A549 (cell line): ENCODE measurements around the gene CARS1. TPM values are rescaled to one million over a fixed set of nuclear protein-coding genes. Genes with fewer than 3 reads are reported as not detected.

ENCODE experiments used
- ATAC-seq, 2 experiments: fragments of 200-7000 bp in 1 of 2; fragments of >200 bp in 1 of 2; cut with Nextera tagmentation in 1 of 2; cut with Tn5 transposase in 1 of 2; 3 replicates each; pipeline versions ENCODE4 v1.8.0 to v1.9.1; 2018 to 2020; ENCODE audit warnings: mild to moderate bottlenecking in 1 of 2, moderate library complexity in 1 of 2
- CTCF ChIA-PET: fragments of 300-600 bp; sonication (Branson Sonifier 250); formaldehyde crosslinking; extraction: SDS; loops from one replicate; lab custom pipeline; 2021; ENCODE audit warnings: antibody characterized with exemption, inconsistent platforms; lab: Yijun Ruan, JAX
- POLR2A ChIA-PET: fragments of 350-600 bp; formaldehyde crosslinking; extraction: SDS; loops from one replicate; lab custom pipeline; 2021; ENCODE audit warnings: antibody characterized with exemption, inconsistent platforms; lab: Yijun Ruan, JAX
- DNase-seq, 2 experiments: peaks; one replicate each; pipeline versions ENCODE4 v3.0.0 to v3.0.0-alpha.2; 2011 to 2016; ENCODE audit warnings: low read depth in 1 of 2, low spot score in 1 of 2
- FAIRE-seq: peaks from 2 replicates; lab custom pipeline; 2011; peaks lifted over from hg19 to GRCh38; lab: Jason Lieb, UNC
- H3K27ac ChIP-seq, 2 experiments: fragments of >200 bp; sonication (Bioruptor Twin); formaldehyde crosslinking; 3 replicates each; pipeline ENCODE4 v1.5.1; 2016 to 2017
- H3K4me1 ChIP-seq: fragments of >200 bp; sonication (Bioruptor Twin); formaldehyde crosslinking; 3 replicates; pipeline ENCODE4 v1.6.1; 2016
- H3K4me2 ChIP-seq: fragments of >200 bp; sonication (Bioruptor Twin); formaldehyde crosslinking; 3 replicates; pipeline ENCODE4 v1.6.1; 2016
- H3K4me3 ChIP-seq: fragments of >200 bp; sonication (Bioruptor Twin); formaldehyde crosslinking; 3 replicates; pipeline ENCODE4 v1.5.1; 2016
- H3K9me3 ChIP-seq: fragments of >200 bp; sonication (Bioruptor Twin); formaldehyde crosslinking; 3 replicates; pipeline ENCODE4 v1.6.1; 2016
- BHLHE40 ChIP-seq: IDR thresholded peaks from 2 replicates; pipeline ENCODE4 v1.6.1; 2012; ENCODE audit warnings: low read depth, low read length, inconsistent platforms
- EHMT2 ChIP-seq: fragments of 200-600 bp; sonication (generic); IDR thresholded peaks from 2 replicates; pipeline ENCODE4 v1.6.1; 2016; ENCODE audit warnings: antibody characterized with exemption, low read depth, mild to moderate bottlenecking, moderate library complexity
- EP300 ChIP-seq, 2 experiments: fragments of >200 bp; sonication (Bioruptor Twin); formaldehyde crosslinking; IDR thresholded peaks; 2 replicates in 1 of 2; 3 replicates in 1 of 2; pipeline ENCODE4 v1.6.1; 2016 to 2017
- ESRRA ChIP-seq: fragments of 150-350 bp; IDR thresholded peaks from 2 replicates; pipeline ENCODE4 v1.6.1; 2014; ENCODE audit warnings: mild to moderate bottlenecking, low read length, borderline replicate concordance
- GATA3 ChIP-seq: IDR thresholded peaks from 2 replicates; pipeline ENCODE4 v1.6.1; 2012; ENCODE audit warnings: borderline replicate concordance
- HEYL ChIP-seq: fragments of 250-450 bp; sonication (Bioruptor Pico); IDR thresholded peaks from 2 replicates; pipeline ENCODE4 v1.8.0; 2021; ENCODE audit warnings: mild to moderate bottlenecking, moderate library complexity
- JUNB ChIP-seq: fragments of >200 bp; sonication (Bioruptor Twin); formaldehyde crosslinking; IDR thresholded peaks from 2 replicates; pipeline ENCODE4 v1.6.1; 2016
- MAFK ChIP-seq: fragments of 450-650 bp; IDR thresholded peaks from 2 replicates; pipeline ENCODE4 v1.6.1; 2014; ENCODE audit not compliant: partially characterized antibody
- MYC ChIP-seq: IDR thresholded peaks from 2 replicates; pipeline ENCODE4 v1.6.1; 2012; ENCODE audit warnings: mild to moderate bottlenecking, inconsistent platforms, low read length, improper control_type of control experiment, borderline replicate concordance
- NFE2L2 ChIP-seq: fragments of 150-350 bp; conservative IDR thresholded peaks from 2 replicates; pipeline ENCODE4 v1.6.1; 2014; ENCODE audit warnings: low read length
- RARB ChIP-seq: fragments of 250-450 bp; sonication (Bioruptor Pico); IDR thresholded peaks from 2 replicates; pipeline ENCODE4 v1.8.0; 2021; ENCODE audit warnings: mild to moderate bottlenecking, moderate library complexity
- REST ChIP-seq: fragments of 200-600 bp; sonication (generic); IDR thresholded peaks from 2 replicates; pipeline ENCODE4 v1.6.1; 2016; ENCODE audit warnings: antibody characterized with exemption, mild to moderate bottlenecking, moderate library complexity
- RFX5 ChIP-seq: fragments of 450-650 bp; IDR thresholded peaks from 2 replicates; pipeline ENCODE4 v1.7.1; 2014; ENCODE audit warnings: antibody characterized with exemption, mild to moderate bottlenecking, moderate library complexity
- RNF2 ChIP-seq: fragments of 200-600 bp; sonication (generic); IDR thresholded peaks from 2 replicates; pipeline ENCODE4 v1.6.1; 2016; ENCODE audit warnings: low read depth, mild to moderate bottlenecking, antibody characterized with exemption, moderate library complexity, borderline replicate concordance
- SMC3 ChIP-seq: fragments of >200 bp; sonication (Bioruptor Twin); formaldehyde crosslinking; IDR thresholded peaks from 3 replicates; pipeline ENCODE4 v1.6.1; 2018; ENCODE audit warnings: inconsistent platforms
- SREBF2 ChIP-seq: fragments of 450-650 bp; IDR thresholded peaks from 2 replicates; pipeline ENCODE4 v1.6.1; 2014; ENCODE audit warnings: mild to moderate bottlenecking, moderate library complexity
- ZC3H11A ChIP-seq: fragments of 450-650 bp; IDR thresholded peaks from 2 replicates; pipeline ENCODE4 v1.6.1; 2014; ENCODE audit warnings: antibody characterized with exemption, mild to moderate bottlenecking
- WGBS: methylation state at CpG from one replicate; pipeline ENCODE4 v1.1.6; 2017; ENCODE audit errors: missing lambda C conversion rate; 5-methylcytosine and 5-hydroxymethylcytosine counted together
- polyA plus RNA-seq, 4 experiments: library from polyadenylated mRNA; depleted of rRNA in 3 of 4; stranded (reverse); fragments of >200 nt; fragmentation: RNase III in 1 of 4; extraction: RNeasy Plus Mini Kit Qiagen cat#74134 plus additional on column Dnase treatment in 1 of 4; gene quantifications; 2 replicates in 3 of 4; 3 replicates in 1 of 4; pipeline ENCODE4 v1.2.3, GENCODE V29; 2011 to 2017
- TF ChIP-seq, protein P1 (sequence below): fragments of >200 bp; sonication (Bioruptor Twin); formaldehyde crosslinking; IDR thresholded peaks from 3 replicates; pipeline ENCODE4 v1.5.1; 2016
- TF ChIP-seq, protein P2 (sequence below): fragments of 150-350 bp; IDR thresholded peaks from 2 replicates; pipeline ENCODE4 v1.6.1; 2014; ENCODE audit warnings: low read depth, mild to moderate bottlenecking, low read length
- TF ChIP-seq, protein P3 (sequence below): IDR thresholded peaks from 2 replicates; pipeline ENCODE4 v1.6.1; 2012

The CARS1 gene
- polyA plus RNA-seq, 2 of the 4 experiments (the other 2 are of a cell fraction) = 52.7 to 130 TPM

GRCh38 chr11:2987881-2988861, 69.1 kb downstream of the CARS1 start:
- peak overlapping the region; percentile 68; the same call in 1 of the 3 replicates for H3K4me3 ChIP-seq

DNA sequence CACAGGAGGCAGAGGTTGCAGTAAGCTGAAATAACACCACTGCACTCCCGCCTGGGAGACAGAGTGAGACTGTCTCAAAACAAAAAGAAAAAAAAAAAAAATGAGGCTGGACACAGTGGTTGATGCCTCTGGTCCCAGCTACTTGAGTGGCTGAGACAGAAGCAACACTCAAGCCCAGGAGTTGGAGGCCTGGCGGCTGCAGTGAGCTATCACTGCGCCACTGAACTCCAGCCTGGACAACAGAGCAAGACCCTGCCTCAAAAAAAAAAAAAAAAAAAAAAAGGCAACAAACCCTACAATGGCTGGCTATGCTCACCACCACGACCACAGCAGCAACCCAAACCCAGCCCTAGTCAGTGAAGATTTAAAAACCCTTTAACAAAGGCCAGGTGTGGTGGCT, 73.3 kb downstream of the CARS1 start:
- ChIA-PET CTCF (no interaction called here), POLR2A (interaction anchor here (0.8 kb wide), 1 partner anchor 8 kb away, joined by 3 read pairs; the partner anchor contains the start of gene NAP1L4)
- no peak overlapping the region for H3K4me3 ChIP-seq
- no peak overlapping the region for H3K4me2 ChIP-seq
- FAIRE-seq = no peak
- ATAC-seq = no peak
- no peak overlapping the region for H3K27ac ChIP-seq
- no peaks in the 10 kb centered on the region for H3K9me3 ChIP-seq
- H3K4me1 ChIP-seq = peaks cover 12% of the 10 kb centered on the region
- no peak for DNase-seq
- WGBS = 87% methylated on average over 4 of the region's 4 CpGs
- TF ChIP-seq ESRRA (no peak), RARB (no peak), REST (no peak), BHLHE40 (no peak), SMC3 (no peak), SREBF2 (no peak), EHMT2 (no peak), NFE2L2 (no peak), GATA3 (no peak), MAFK (no peak), RFX5 (no peak), ZC3H11A (no peak), EP300 (IDR thresholded peaks at IDR 0.05) (no peak), MYC (no peak), JUNB (no peak), RNF2 (no peak)
- TF ChIP-seq, protein P1, sequence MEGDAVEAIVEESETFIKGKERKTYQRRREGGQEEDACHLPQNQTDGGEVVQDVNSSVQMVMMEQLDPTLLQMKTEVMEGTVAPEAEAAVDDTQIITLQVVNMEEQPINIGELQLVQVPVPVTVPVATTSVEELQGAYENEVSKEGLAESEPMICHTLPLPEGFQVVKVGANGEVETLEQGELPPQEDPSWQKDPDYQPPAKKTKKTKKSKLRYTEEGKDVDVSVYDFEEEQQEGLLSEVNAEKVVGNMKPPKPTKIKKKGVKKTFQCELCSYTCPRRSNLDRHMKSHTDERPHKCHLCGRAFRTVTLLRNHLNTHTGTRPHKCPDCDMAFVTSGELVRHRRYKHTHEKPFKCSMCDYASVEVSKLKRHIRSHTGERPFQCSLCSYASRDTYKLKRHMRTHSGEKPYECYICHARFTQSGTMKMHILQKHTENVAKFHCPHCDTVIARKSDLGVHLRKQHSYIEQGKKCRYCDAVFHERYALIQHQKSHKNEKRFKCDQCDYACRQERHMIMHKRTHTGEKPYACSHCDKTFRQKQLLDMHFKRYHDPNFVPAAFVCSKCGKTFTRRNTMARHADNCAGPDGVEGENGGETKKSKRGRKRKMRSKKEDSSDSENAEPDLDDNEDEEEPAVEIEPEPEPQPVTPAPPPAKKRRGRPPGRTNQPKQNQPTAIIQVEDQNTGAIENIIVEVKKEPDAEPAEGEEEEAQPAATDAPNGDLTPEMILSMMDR = no peak
- TF ChIP-seq, protein P2, sequence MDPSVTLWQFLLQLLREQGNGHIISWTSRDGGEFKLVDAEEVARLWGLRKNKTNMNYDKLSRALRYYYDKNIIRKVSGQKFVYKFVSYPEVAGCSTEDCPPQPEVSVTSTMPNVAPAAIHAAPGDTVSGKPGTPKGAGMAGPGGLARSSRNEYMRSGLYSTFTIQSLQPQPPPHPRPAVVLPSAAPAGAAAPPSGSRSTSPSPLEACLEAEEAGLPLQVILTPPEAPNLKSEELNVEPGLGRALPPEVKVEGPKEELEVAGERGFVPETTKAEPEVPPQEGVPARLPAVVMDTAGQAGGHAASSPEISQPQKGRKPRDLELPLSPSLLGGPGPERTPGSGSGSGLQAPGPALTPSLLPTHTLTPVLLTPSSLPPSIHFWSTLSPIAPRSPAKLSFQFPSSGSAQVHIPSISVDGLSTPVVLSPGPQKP = no peak
- TF ChIP-seq, protein P3, sequence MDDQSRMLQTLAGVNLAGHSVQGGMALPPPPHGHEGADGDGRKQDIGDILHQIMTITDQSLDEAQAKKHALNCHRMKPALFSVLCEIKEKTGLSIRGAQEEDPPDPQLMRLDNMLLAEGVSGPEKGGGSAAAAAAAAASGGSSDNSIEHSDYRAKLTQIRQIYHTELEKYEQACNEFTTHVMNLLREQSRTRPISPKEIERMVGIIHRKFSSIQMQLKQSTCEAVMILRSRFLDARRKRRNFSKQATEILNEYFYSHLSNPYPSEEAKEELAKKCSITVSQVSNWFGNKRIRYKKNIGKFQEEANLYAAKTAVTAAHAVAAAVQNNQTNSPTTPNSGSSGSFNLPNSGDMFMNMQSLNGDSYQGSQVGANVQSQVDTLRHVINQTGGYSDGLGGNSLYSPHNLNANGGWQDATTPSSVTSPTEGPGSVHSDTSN = no peak

More at GRCh38 chr11:2987881-2988861, 69.1 kb downstream of the CARS1 start:
- TF ChIP-seq NFE2L2 (peak; percentile 81), ZC3H11A (no peak), RNF2 (no peak), MAFK (peak; percentile 87), HEYL (CRISPR knock-in tag) (no peak)
- TF ChIP-seq, protein P1 = no peak
- H3K4me2 ChIP-seq = peak overlapping the region; percentile 96
- H3K27ac ChIP-seq = peak overlapping the region; percentile 15 to 50; a peak in 5 of 6 replicates
- POLR2A ChIA-PET = interaction anchor here (1.1 kb wide), 1 partner anchor 12 kb away, joined by 3 read pairs; no protein-coding TSS in a partner anchor
- no peaks in the 10 kb centered on the region for H3K9me3 ChIP-seq
- WGBS = 57% methylated on average over 11 of the region's 11 CpGs
- CTCF ChIA-PET = interaction anchor here (0.8 to 2.5 kb wide), 8 partner anchors 10 to 234 kb away, joined by 3 to 10 read pairs (median 4); no protein-coding TSS in a partner anchor
- FAIRE-seq = no peak
- peaks cover 29% of the 10 kb centered on the region for H3K4me1 ChIP-seq
- DNase-seq = no peak
- ATAC-seq = no peak
